Spleen (tissue), 11 donors: ENCODE data around the gene FAM120B. TPM values are rescaled to one million over a fixed set of nuclear protein-coding genes. Genes with fewer than 3 reads are reported as not detected.

Source experiments
- DNase-seq: peaks from one replicate; pipeline ENCODE4 v3.0.0-alpha.2; 2020
- H3K27ac ChIP-seq, 8 donors: fragments of 200-600 bp; sonication (generic) in 7 of 8; 1 replicate in 4 of 8; 2 replicates in 4 of 8; pipeline versions ENCODE4 v1.5.0 to v1.8.0; 2016 to 2021; ENCODE audit warnings: inconsistent platforms in 4 of 8, mild to moderate bottlenecking in 4 of 8, moderate library complexity in 1 of 8
- H3K27me3 ChIP-seq, 7 donors: fragments of 200-600 bp; sonication (generic) in 6 of 7; replicated peaks in 1 of 7; 1 replicate in 4 of 7; 2 replicates in 3 of 7; pipeline versions ENCODE4 v1.5.0 to v1.8.0; 2016 to 2021; ENCODE audit warnings: inconsistent platforms in 3 of 7, mild to moderate bottlenecking in 1 of 7
- H3K36me3 ChIP-seq, 6 donors: fragments of 200-600 bp; sonication (generic) in 5 of 6; 1 replicate in 4 of 6; 2 replicates in 2 of 6; pipeline versions ENCODE4 v1.5.0 to v1.8.0; 2016 to 2021; ENCODE audit warnings: inconsistent platforms in 2 of 6
- H3K4me1 ChIP-seq, 6 donors: fragments of 200-600 bp; sonication (generic) in 5 of 6; 1 replicate in 3 of 6; 2 replicates in 3 of 6; pipeline versions ENCODE4 v1.5.0 to v1.8.0; 2016 to 2021; ENCODE audit warnings: inconsistent platforms in 3 of 6
- H3K4me3 ChIP-seq, 8 donors: fragments of 200-600 bp; sonication (generic) in 7 of 8; 1 replicate in 4 of 8; 2 replicates in 4 of 8; pipeline versions ENCODE4 v1.5.0 to v1.8.0; 2016 to 2021; ENCODE audit warnings: inconsistent platforms in 4 of 8, mild to moderate bottlenecking in 4 of 8, moderate library complexity in 2 of 8
- H3K9me3 ChIP-seq, 8 donors: fragments of 200-600 bp; sonication (generic) in 7 of 8; 1 replicate in 4 of 8; 2 replicates in 4 of 8; pipeline versions ENCODE4 v1.5.0 to v1.8.0; 2016 to 2021; ENCODE audit warnings: inconsistent platforms in 4 of 8
- POLR2A ChIP-seq, 3 donors: fragments of 450-650 bp; IDR thresholded peaks; one replicate each; pipeline ENCODE4 v1.5.1; 2017; ENCODE audit warnings: antibody characterized with exemption in 3 of 3, mild to moderate bottlenecking in 1 of 3
- POLR2AphosphoS5 ChIP-seq, 3 donors: sonication (generic); formaldehyde crosslinking; IDR thresholded peaks; one replicate each; pipeline ENCODE4 v1.5.1; 2017; ENCODE audit warnings: antibody characterized with exemption in 3 of 3
- WGBS, 5 donors: extraction: QIAGEN DNeasy Blood & Tissue Kit in 3 of 5; methylation state at CpG; one replicate each; pipeline versions ENCODE4 v1.1.5 to v1.1.7; 2013 to 2018; 5-methylcytosine and 5-hydroxymethylcytosine counted together
- intact Hi-C: fragments of 100-400 bp; cut with DNase I; formaldehyde crosslinking; loops from one replicate; pipeline ENCODE4 v1.15.0; 2023; ENCODE audit warnings: low total_unique reads
- polyA plus RNA-seq, 3 donors: library from polyadenylated mRNA; stranded (reverse); fragments of 200-250 nt; gene quantifications; one replicate each; pipeline ENCODE4 v1.2.1, GENCODE V29; 2013
- total RNA-seq, 7 donors: library from RNA; depleted of rRNA in 3 of 7; stranded (reverse); fragments of >200 nt in 3 of 7; fragmentation: NEBNext Ultra II Directional in 4 of 7; extraction: Animal tissue kit (Norgen Biotek cat#: 25700) in 4 of 7; gene quantifications; one replicate each; pipeline versions ENCODE4 v1.1.0 to v1.2.1, GENCODE V29; 2016 to 2021
- TF ChIP-seq, protein P1 (sequence below), 11 experiments: fragments of 200-600 bp in 7 of 11; fragments of 450-650 bp in 4 of 11; sonication (generic) in 4 of 11; IDR thresholded peaks in 8 of 11; conservative IDR thresholded peaks in 3 of 11; 1 replicate in 7 of 11; 2 replicates in 4 of 11; pipeline versions ENCODE4 v1.4.0 to v1.8.0; 2016 to 2021; ENCODE audit warnings: antibody characterized with exemption in 11 of 11, inconsistent platforms in 4 of 11, mild to moderate bottlenecking in 1 of 11
- donor health status: healthy with polysubstance abuse.
- donor health status: DM: no; HTN: no; CAD: no; lungs with moderate emphysema.
- donor health status: DM: no; HTN: no; CAD: no.
- donor health status: Bipolar disorder and iron deficiency.
- donor health status: healthy.
- donor health status: DM: no; HTN: no; CAD: no.
- donor health status: DM: yes; HTN: yes; CAD: no.

FAM120B gene
- total and polyA plus RNA-seq, 10 donors: 7.6 to 41.2 (median 26.8) TPM

DNA sequence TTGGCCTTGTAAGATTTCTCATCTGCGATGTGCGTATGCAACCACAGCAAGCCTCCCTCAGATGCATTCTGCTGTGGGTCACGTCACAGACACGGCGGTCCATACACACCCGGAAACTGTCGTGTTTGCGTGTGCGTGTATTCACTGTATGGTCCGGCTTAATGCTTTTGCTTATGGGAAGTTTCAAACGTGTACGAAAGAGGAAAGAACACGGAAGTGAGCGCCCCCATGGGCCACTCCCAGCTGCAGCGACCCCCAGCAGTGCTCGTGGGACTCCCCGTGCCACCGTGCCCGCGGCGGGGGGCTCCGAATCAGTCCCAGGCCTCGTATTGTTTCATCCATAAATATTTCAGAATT, 25.9 kb upstream of the FAM120B start:
- Histone ChIP-seq H3K9me3 (no peaks in the 10 kb centered on the region), H3K4me1 (peaks cover 20 to 73% (median 44%) of the 10 kb centered on the region in 6 donors), H3K4me3 (peak overlapping the region in 6 of 8 donors; percentile 8 to 61 (median 18)), H3K27ac (peak overlapping the region in 7 of 8 donors; percentile 22 to 76 (median 62)), H3K36me3 (peaks cover 0 to 43% (median 24%) of the 10 kb centered on the region in 6 donors), H3K27me3 (peaks cover 0 to 53% (median 5%) of the 10 kb centered on the region in 7 donors)
- no peak for TF ChIP-seq POLR2A (IDR thresholded peaks at IDR 0.05)
- TF ChIP-seq, protein P1, sequence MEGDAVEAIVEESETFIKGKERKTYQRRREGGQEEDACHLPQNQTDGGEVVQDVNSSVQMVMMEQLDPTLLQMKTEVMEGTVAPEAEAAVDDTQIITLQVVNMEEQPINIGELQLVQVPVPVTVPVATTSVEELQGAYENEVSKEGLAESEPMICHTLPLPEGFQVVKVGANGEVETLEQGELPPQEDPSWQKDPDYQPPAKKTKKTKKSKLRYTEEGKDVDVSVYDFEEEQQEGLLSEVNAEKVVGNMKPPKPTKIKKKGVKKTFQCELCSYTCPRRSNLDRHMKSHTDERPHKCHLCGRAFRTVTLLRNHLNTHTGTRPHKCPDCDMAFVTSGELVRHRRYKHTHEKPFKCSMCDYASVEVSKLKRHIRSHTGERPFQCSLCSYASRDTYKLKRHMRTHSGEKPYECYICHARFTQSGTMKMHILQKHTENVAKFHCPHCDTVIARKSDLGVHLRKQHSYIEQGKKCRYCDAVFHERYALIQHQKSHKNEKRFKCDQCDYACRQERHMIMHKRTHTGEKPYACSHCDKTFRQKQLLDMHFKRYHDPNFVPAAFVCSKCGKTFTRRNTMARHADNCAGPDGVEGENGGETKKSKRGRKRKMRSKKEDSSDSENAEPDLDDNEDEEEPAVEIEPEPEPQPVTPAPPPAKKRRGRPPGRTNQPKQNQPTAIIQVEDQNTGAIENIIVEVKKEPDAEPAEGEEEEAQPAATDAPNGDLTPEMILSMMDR (IDR thresholded peaks at IDR 0.05 in 8 of 11, conservative IDR thresholded peaks at IDR 0.05 in 3 of 11): peak in 1 of 11 experiments; percentile 7
- peak; percentile 72 for DNase-seq
- intact Hi-C loops: no loop called here
- WGBS, 5 donors: 39 to 81% (median 54%) methylated on average over 23 of the region's 23 CpGs

DNA sequence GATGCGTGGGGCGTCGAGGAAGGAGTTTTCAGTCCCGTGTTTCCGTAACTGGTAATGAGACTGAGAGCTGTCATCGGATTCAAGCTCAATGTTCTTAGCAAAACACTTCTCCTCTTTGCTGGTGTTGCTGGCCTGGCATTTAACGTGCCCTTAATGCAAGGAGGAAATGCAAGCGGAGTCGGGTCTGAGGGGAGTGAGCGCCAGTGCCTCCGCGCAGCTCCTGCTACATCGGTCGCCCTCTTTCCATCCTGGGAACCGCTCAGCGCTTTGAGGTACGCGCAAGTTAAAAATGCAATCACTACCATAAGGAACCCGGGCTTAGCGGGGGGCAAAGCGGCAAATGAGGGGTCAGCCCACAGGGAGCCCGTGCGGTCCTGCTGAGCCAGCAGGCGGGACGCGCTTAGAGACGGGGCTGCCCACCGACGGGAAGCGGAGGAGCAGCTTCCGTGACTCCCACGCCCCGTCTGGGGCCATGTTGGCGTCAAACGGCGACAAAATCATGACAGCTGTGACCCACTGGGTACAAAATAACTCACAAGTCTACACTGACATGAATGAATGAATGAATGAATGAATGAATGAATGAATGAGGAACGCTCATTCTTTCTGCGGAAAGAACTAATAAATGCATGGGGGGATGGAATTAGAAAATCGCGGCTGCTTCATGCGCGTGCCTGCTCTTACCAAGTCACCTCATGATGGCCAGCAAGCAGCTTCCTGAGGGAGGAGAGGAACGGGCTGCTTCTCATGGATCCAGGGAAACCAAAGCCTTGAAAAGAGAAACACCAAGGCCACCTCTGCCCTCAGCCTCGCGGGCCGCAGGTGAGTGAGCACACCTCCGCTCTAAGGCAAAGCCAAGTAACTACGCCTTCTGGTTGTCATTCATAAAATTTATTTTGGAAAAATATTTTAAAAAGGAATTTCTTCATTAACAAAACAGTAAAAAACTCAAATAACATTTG, 24.9 kb upstream of the FAM120B start:
- 86 to 93% (median 88%) methylated on average over 46 to 48 of the region's 48 CpGs for WGBS, 5 donors
- H3K36me3 ChIP-seq: peaks cover 0 to 53% (median 24%) of the 10 kb centered on the region in 6 donors
- peak; percentile 79 for DNase-seq

DNA sequence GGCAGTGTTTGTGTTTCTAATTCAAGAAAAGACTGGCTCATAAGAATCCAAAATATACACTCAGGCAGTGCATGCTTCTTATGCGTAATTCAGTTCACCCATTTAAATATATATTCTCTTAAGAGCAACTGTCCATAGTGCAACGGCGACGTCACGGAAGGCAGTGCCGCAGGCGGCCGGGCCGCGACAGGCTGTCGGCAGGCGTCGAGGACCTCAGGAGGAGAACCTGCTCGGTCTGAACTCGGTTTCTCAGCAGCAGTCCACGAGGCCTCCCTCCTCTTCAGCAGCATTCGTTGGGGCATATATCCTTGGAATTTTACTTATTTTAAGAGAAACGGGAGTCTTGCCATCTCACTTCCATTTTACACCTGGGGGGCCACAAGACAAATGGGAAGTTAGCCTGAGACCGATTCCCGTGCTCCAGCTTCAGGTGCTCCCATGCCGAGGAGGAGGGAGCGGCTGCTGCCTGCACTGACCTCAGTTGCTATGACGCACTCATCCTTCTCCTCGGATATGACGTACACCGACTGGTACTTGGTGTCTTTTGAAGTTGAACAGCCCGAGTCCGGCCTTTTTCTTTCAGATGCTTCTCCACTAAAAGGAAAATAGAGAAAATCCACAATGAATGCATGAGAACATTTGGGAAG, 23.9 kb upstream of the FAM120B start:
- H3K27ac ChIP-seq: peak overlapping the region in 3 of 8 donors; percentile 9 to 36 (median 24)
- intact Hi-C loops: no loop called here
- 92 to 94% (median 94%) methylated on average over 28 of the region's 28 CpGs for WGBS, 5 donors
- no peaks in the 10 kb centered on the region for H3K9me3 ChIP-seq
- H3K4me3 ChIP-seq: no peak overlapping the region
- peaks cover 20 to 70% (median 42%) of the 10 kb centered on the region in 6 donors for H3K4me1 ChIP-seq
- peaks cover 0 to 63% (median 27%) of the 10 kb centered on the region in 6 donors for H3K36me3 ChIP-seq
- peak; percentile 50 for DNase-seq
- TF ChIP-seq, protein P1 (IDR thresholded peaks at IDR 0.05 in 8 of 11, conservative IDR thresholded peaks at IDR 0.05 in 3 of 11): no peak
- TF ChIP-seq POLR2A (IDR thresholded peaks at IDR 0.05) (no peak), POLR2AphosphoS5 (IDR thresholded peaks at IDR 0.05) (peak in 1 of 3 donors; percentile 70)
- peaks cover 0 to 56% (median 0%) of the 10 kb centered on the region in 7 donors for H3K27me3 ChIP-seq

More for the DNA sequence above, 24.9 kb upstream of the FAM120B start:
- Histone ChIP-seq H3K9me3 (no peaks in the 10 kb centered on the region), H3K27me3 (peaks cover 0 to 53% (median 5%) of the 10 kb centered on the region in 7 donors), H3K4me1 (peaks cover 20 to 70% (median 40%) of the 10 kb centered on the region in 6 donors), H3K4me3 (no peak overlapping the region), H3K27ac (peak overlapping the region in 5 of 8 donors; percentile 6 to 76 (median 62))
- intact Hi-C loops: no loop called here
- TF ChIP-seq POLR2A (IDR thresholded peaks at IDR 0.05) (no peak), POLR2AphosphoS5 (IDR thresholded peaks at IDR 0.05) (peak in 2 of 3 donors; percentile 66 to 86)
- TF ChIP-seq, protein P1 (IDR thresholded peaks at IDR 0.05 in 8 of 11, conservative IDR thresholded peaks at IDR 0.05 in 3 of 11): no peak
